ENCODE results near the gene NPNT.

- no peak for TF ChIP-seq CTCF (IDR thresholded peaks at IDR 0.05)
- TF ChIP-seq EP300 (IDR thresholded peaks at IDR 0.05): no peak
These were observed 107.7 kb downstream of the NPNT start for GRCh38 chr4:106002994-106003393.
